GM12874 (cell line): ENCODE results near the gene PIR.

ENCODE experiments used
- CTCF ChIP-seq: IDR thresholded peaks from 2 replicates; pipeline ENCODE4 v1.5.1; 2011; ENCODE audit warnings: low read depth, mild to moderate bottlenecking, control low read depth, low read length, moderate library complexity; ENCODE audit not compliant: insufficient read depth

Gene PIR

GRCh38 chrX:15425024-15425423 lies 68.1 kb downstream of the PIR start:
- TF ChIP-seq CTCF, result no peak

- TF ChIP-seq CTCF, result no peak
These were observed 74.4 kb downstream of the PIR start for GRCh38 chrX:15418707-15419181.

GRCh38 chrX:15418041-15418706 lies 75.0 kb downstream of the PIR start:
- TF ChIP-seq CTCF, result no peak

GRCh38 chrX:15416133-15416993 lies 76.8 kb downstream of the PIR start:
- TF ChIP-seq CTCF, result no peak

- TF ChIP-seq CTCF, result no peak
These were observed 80.0 kb downstream of the PIR start for GRCh38 chrX:15413101-15413500.

GRCh38 chrX:15410947-15411346 lies 82.2 kb downstream of the PIR start:
- TF ChIP-seq CTCF, result no peak

- TF ChIP-seq CTCF, result no peak
These were observed 82.7 kb downstream of the PIR start for GRCh38 chrX:15410430-15410829.
